GM12872 (cell line): Measurements from ENCODE around the gene NF2.

Experiments
- CTCF ChIP-seq: IDR thresholded peaks from 3 replicates; pipeline ENCODE4 v1.5.1; 2011; ENCODE audit warnings: low read depth, mild to moderate bottlenecking, low read length, moderate library complexity; ENCODE audit not compliant: insufficient read depth

The NF2 gene

GRCh38 chr22:29733362-29734201, 130.1 kb downstream of the NF2 start:
- no peak for TF ChIP-seq CTCF

- no peak for TF ChIP-seq CTCF
These were observed 131.0 kb downstream of the NF2 start for GRCh38 chr22:29734406-29734805.

DNA sequence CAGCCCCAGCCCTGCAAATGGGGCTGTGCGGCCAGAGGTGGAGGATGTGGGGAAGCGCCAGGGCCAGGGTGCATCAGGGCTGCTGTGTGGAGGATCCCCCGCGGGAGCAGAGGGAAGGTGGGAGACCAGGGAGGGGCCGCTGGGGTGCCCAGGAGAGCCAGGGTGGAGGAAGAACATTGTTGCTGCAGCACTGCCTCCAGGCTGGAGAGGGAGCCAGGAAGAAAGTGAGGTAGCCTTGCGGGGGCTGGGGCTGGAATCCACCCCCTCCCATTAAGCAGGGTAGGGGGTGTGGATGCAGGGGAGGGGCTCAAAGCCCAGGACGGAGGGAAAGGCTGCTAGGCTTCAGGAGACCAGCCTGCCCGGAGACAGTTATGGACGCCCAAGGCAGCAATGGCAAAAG, 131.4 kb downstream of the NF2 start:
- TF ChIP-seq CTCF: no peak

DNA sequence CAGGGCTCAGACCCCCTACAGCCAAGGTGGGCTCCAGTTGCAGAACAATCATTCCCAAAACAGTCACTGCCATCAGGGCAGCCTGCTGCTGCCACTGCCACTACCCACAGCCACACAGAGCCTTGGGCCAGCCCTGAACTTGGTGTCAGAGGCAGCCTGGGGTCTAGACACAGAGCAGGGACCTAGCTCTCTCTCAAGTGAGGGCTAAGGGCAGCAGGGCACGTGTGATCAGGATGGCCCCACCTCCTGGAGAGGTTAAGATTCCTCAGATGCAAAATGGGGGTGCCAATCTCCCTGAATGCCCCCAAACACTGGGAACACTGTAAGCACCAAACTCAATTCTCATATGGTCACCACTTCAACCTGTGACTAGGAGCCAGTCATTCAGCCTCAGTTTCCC, 132.0 kb downstream of the NF2 start:
- TF ChIP-seq CTCF: no peak

- no peak for TF ChIP-seq CTCF
These were observed 134.1 kb downstream of the NF2 start for GRCh38 chr22:29737251-29738117.

GRCh38 chr22:29738118-29738815, 134.8 kb downstream of the NF2 start:
- no peak for TF ChIP-seq CTCF

DNA sequence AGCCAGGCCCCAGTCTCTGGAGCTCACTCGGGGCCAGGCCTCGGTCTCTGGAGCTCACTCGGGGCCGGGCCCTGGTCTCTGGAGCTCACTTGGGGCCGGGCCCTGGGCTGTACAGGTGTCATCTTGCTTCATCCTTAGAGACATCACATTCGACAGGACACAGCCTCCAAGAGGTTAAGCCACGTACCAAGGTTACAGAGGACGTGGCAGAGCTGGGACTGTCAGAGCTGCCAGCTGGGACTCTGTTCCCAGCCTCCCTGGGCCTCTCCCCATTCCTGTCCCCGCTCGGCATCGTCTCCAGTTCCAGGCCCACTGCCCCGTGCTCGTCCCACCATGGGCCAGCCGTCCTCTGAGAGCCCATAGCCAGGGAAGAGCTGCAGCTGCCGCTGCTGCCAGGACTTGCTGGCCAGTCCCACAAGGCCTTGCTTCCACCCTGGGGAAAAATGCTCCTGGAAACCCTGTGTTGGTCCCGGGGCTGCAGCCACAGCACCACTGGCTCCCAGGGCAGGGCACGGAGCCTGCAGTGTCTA, 136.0 kb downstream of the NF2 start:
- TF ChIP-seq CTCF: no peak
